ENCODE results near the gene SON.

SON gene

DNA sequence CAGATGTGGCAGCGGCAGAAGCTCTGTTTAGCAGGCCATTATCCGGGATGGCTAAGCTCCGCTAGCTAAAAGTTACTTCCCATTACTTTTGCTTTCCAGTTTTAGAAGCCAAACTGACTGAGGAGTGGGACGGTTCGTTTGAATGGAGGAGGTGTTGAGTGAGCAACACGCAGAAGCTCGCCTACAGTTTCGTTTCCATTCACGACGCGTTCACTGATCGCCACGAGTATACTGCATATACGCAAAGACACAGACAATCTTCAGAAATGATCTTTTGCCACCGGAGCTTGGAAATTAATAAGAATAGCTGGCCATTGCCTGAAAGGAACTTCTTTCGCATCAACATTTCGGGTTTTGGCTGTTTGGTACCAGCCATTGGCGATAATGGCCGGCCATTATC lies 14.6 kb downstream of the SON start:
- no peak for DNase-seq (ENCODE audit: low read depth)
- in situ Hi-C loops (cut with HindIII; ENCODE audit: low sequenced_read_pairs): no loop called here
- TF ChIP-seq, protein P1, sequence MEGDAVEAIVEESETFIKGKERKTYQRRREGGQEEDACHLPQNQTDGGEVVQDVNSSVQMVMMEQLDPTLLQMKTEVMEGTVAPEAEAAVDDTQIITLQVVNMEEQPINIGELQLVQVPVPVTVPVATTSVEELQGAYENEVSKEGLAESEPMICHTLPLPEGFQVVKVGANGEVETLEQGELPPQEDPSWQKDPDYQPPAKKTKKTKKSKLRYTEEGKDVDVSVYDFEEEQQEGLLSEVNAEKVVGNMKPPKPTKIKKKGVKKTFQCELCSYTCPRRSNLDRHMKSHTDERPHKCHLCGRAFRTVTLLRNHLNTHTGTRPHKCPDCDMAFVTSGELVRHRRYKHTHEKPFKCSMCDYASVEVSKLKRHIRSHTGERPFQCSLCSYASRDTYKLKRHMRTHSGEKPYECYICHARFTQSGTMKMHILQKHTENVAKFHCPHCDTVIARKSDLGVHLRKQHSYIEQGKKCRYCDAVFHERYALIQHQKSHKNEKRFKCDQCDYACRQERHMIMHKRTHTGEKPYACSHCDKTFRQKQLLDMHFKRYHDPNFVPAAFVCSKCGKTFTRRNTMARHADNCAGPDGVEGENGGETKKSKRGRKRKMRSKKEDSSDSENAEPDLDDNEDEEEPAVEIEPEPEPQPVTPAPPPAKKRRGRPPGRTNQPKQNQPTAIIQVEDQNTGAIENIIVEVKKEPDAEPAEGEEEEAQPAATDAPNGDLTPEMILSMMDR (IDR thresholded peaks at IDR 0.05; ENCODE audit: low read depth, low read length, missing control alignments): no peak
- no peak overlapping the region for H3K4me3 ChIP-seq (ENCODE audit: low read depth, low read length)

DNA sequence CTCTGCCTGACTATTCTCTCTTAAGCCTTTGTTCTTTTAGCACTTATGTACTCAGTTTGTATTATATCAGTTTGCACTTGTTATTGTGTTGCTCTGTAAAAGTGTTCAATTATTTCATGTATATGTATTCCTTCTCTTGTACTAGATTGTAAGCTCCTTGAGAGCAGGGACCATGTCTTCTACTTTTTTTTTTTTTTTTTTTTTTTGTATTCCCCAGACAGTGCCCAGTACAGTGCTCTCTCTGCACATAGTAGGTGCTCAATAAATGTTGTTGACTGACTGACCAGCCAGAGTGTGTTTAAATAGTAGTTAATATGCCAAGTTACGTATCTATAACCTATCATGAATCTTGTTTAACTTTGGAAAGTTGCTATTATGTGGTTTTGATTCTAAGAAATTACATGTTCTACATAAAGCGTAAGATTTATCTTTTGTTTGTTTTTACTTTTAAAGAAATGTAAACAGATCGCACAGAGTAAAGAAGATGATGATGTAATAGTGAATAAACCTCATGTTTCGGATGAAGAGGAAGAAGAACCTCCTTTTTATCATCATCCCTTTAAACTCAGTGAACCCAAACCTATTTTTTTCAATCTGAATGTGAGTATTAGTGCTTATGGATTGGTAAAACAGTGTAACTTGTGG lies 16.1 kb downstream of the SON start:
- no peak overlapping the region for H3K4me3 ChIP-seq (ENCODE audit: low read depth, low read length)
- TF ChIP-seq, protein P1 (IDR thresholded peaks at IDR 0.05; ENCODE audit: low read depth, low read length, missing control alignments): no peak
- in situ Hi-C loops (cut with HindIII; ENCODE audit: low sequenced_read_pairs): no loop called here
- DNase-seq (ENCODE audit: low read depth): no peak

DNA sequence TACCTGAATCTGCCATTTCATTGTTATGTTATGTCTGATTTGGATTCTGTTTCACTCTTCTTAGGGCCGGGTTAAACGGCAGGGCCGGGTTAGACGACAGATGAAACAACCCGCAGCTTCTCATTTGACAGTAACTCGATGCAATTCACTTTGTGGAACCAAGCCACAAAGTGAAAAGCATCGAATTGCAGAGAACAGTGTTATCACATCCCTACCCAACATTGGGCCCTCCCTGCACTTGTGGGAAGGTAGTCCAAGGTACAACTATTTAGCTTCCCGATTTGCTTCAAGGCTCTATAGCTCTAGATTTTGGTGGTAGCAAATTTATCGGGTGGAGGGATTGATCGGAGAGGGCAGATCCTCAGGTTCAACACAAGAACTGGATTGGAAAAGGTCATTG lies 17.0 kb downstream of the SON start:
- DNase-seq (ENCODE audit: low read depth): no peak
- TF ChIP-seq, protein P1 (IDR thresholded peaks at IDR 0.05; ENCODE audit: low read depth, low read length, missing control alignments): no peak
- H3K4me3 ChIP-seq (ENCODE audit: low read depth, low read length): no peak overlapping the region
- in situ Hi-C loops (cut with HindIII; ENCODE audit: low sequenced_read_pairs): no loop called here

DNA sequence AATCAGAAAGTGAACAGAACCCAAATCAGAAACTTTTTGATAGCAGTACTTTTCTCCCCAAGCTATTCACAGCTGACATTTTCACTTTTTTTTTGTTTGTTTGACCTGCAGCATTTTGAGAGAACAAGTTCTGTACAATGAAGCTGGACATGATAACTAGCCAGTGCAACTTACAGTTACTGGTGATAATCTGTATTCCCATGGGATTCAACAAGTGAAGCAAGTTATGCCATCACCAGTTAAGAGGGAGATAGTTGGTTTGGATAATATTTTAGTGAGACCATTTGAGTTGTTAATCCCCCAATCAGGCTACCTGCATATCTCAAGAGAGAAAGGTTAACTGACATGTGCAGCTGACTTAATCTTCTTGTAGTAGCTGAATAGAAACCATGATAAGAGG lies 18.1 kb downstream of the SON start:
- H3K4me3 ChIP-seq (ENCODE audit: low read depth, low read length): no peak overlapping the region
- DNase-seq (ENCODE audit: low read depth): no peak
- TF ChIP-seq, protein P1 (IDR thresholded peaks at IDR 0.05; ENCODE audit: low read depth, low read length, missing control alignments): no peak
- in situ Hi-C loops (cut with HindIII; ENCODE audit: low sequenced_read_pairs): no loop called here

DNA sequence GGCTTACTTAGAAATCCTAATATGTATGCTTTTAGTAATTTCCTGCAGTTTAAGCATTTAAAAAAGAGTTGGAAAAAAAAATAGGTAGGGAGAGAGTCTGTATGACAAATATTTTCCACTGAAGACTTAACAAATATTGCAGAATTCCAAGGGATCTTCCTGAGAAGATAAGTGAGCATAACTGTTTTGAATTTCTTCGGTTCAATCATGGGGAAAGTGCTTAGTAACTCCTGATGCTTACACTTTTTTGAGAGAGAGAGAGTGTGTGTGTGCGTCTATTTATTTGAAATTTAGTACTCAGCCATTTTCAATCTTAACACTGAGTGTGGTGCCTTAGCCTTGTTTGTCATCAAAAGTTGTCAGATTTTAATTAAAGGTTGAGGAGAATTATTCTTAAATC lies 18.5 kb downstream of the SON start:
- TF ChIP-seq, protein P1 (IDR thresholded peaks at IDR 0.05; ENCODE audit: low read depth, low read length, missing control alignments): no peak
- in situ Hi-C loops (cut with HindIII; ENCODE audit: low sequenced_read_pairs): no loop called here
- no peak overlapping the region for H3K4me3 ChIP-seq (ENCODE audit: low read depth, low read length)
- no peak for DNase-seq (ENCODE audit: low read depth)

DNA sequence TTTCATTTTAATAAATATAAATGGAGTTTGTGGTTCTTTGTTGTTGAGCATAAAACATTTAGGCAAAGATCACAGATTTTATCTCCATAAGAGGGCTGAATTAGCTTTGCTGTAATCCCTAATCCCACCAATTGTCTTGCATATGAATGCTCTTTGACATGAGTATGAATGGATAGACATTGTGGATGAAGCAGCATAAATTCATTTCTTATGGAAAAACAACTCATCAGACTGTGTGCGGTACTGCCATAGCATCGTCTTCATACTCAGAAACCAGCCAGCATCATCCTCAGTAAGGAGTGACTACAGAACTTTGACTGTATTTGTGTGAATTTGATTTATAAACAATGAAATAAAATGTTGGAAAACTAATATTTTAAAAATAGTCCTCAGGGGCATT lies 19.6 kb downstream of the SON start:
- H3K4me3 ChIP-seq (ENCODE audit: low read depth, low read length): no peak overlapping the region
- DNase-seq (ENCODE audit: low read depth): no peak
- TF ChIP-seq, protein P1 (IDR thresholded peaks at IDR 0.05; ENCODE audit: low read depth, low read length, missing control alignments): no peak
- in situ Hi-C loops (cut with HindIII; ENCODE audit: low sequenced_read_pairs): no loop called here
